Measurements from ENCODE around the gene F8A1.
"Not testable (repeated sequence)": the region's sequence is repeated elsewhere in the genome, so short reads cannot be mapped to it uniquely, and the experiment has no call there.

F8A1 gene

GRCh38 chrX:154886069-154886788 is at the start of gene F8A1:
TSS of gene F8A1 (plus strand) at chrX:154886355. CDS start at chrX:154886375, 20 bp downstream.
- not testable (repeated sequence) for DNase-seq (ENCODE audit: low read depth, low spot score)

- no peak for DNase-seq (ENCODE audit: low read depth, low spot score)
Measured at GRCh38 chrX:154840856-154841255, 45.3 kb upstream of the F8A1 start.

- DNase-seq (ENCODE audit: low read depth, low spot score), result no peak
Measured at GRCh38 chrX:154850957-154851611, 35.1 kb upstream of the F8A1 start.

- DNase-seq (ENCODE audit: low read depth, low spot score), result no peak
Measured at GRCh38 chrX:154855256-154855655, 30.9 kb upstream of the F8A1 start.

GRCh38 chrX:154868522-154868921 is 17.6 kb upstream of the F8A1 start:
- not testable (repeated sequence) for DNase-seq (ENCODE audit: low read depth, low spot score)

GRCh38 chrX:154873329-154873728 is 12.8 kb upstream of the F8A1 start:
- DNase-seq (ENCODE audit: low read depth, low spot score), result no peak

GRCh38 chrX:154884069-154884468 is 2.1 kb upstream of the F8A1 start:
- DNase-seq (ENCODE audit: low read depth, low spot score), result not testable (repeated sequence)

GRCh38 chrX:154885057-154885456 is 1.1 kb upstream of the F8A1 start:
- not testable (repeated sequence) for DNase-seq (ENCODE audit: low read depth, low spot score)

GRCh38 chrX:154885549-154885948 is 606 bp upstream of the F8A1 start:
- not testable (repeated sequence) for DNase-seq (ENCODE audit: low read depth, low spot score)

- DNase-seq (ENCODE audit: low read depth, low spot score), result not testable (repeated sequence)
Measured at GRCh38 chrX:154886789-154887221, 650 bp downstream of the F8A1 start.

- DNase-seq (ENCODE audit: low read depth, low spot score), result no peak
Measured at GRCh38 chrX:154890990-154891639, 5.0 kb downstream of the F8A1 start.

GRCh38 chrX:154892296-154892695 is 6.1 kb downstream of the F8A1 start:
- no peak for DNase-seq (ENCODE audit: low read depth, low spot score)

- DNase-seq (ENCODE audit: low read depth, low spot score), result no peak
Measured at GRCh38 chrX:154900323-154900722, 14.2 kb downstream of the F8A1 start.

GRCh38 chrX:154902408-154902807 is 16.3 kb downstream of the F8A1 start:
- no peak for DNase-seq (ENCODE audit: low read depth, low spot score)

GRCh38 chrX:154908821-154909220 is 22.7 kb downstream of the F8A1 start:
- DNase-seq (ENCODE audit: low read depth, low spot score), result no peak

- DNase-seq (ENCODE audit: low read depth, low spot score), result not testable (repeated sequence)
Measured at GRCh38 chrX:154910048-154910447, 23.9 kb downstream of the F8A1 start.

- not testable (repeated sequence) for DNase-seq (ENCODE audit: low read depth, low spot score)
Measured at GRCh38 chrX:154910528-154910927, 24.4 kb downstream of the F8A1 start.

- DNase-seq (ENCODE audit: low read depth, low spot score), result no peak
Measured at GRCh38 chrX:154914052-154914451, 27.9 kb downstream of the F8A1 start.

GRCh38 chrX:154918060-154918483 is 31.9 kb downstream of the F8A1 start:
- no peak for DNase-seq (ENCODE audit: low read depth, low spot score)

GRCh38 chrX:154924771-154925170 is 38.6 kb downstream of the F8A1 start:
- not testable (repeated sequence) for DNase-seq (ENCODE audit: low read depth, low spot score)
